Tibial artery (tissue), 4 donors: ENCODE data around the gene GPATCH8.

ENCODE experiments used
- DNase-seq, 2 donors: peaks; one replicate each; pipeline ENCODE4 v3.0.0-alpha.2; 2019
- H3K27ac ChIP-seq, 2 donors: fragments of 200-600 bp; sonication (generic) in 1 of 2; 1 replicate in 1 of 2; 2 replicates in 1 of 2; pipeline ENCODE4 v1.5.1; 2018 to 2019; ENCODE audit warnings: mild to moderate bottlenecking in 1 of 2
- H3K27me3 ChIP-seq, 2 donors: fragments of 200-600 bp; sonication (generic) in 1 of 2; one replicate each; pipeline versions ENCODE4 v1.5.1 to v1.6.0; 2016 to 2019
- H3K36me3 ChIP-seq, 3 donors: fragments of 200-600 bp; sonication (generic) in 2 of 3; one replicate each; pipeline ENCODE4 v1.5.1; 2016 to 2019; ENCODE audit warnings: mild to moderate bottlenecking in 2 of 3
- H3K4me1 ChIP-seq, 4 donors: fragments of 200-600 bp; sonication (generic) in 2 of 4; 1 replicate in 3 of 4; 2 replicates in 1 of 4; pipeline ENCODE4 v1.5.1; 2016 to 2019
- H3K4me3 ChIP-seq, 2 donors: fragments of 200-600 bp; sonication (generic) in 1 of 2; 1 replicate in 1 of 2; 2 replicates in 1 of 2; pipeline ENCODE4 v1.5.1; 2018 to 2019; ENCODE audit warnings: mild to moderate bottlenecking in 2 of 2
- H3K9me3 ChIP-seq, 3 donors: fragments of 200-600 bp; sonication (generic) in 1 of 3; one replicate each; pipeline ENCODE4 v1.5.1; 2016 to 2019
- intact Hi-C: fragments of 100-400 bp; cut with DNase I; formaldehyde crosslinking; loops from one replicate; pipeline ENCODE4 v1.15.0; 2023; ENCODE audit warnings: low total_unique reads
- TF ChIP-seq, protein P1 (sequence below), 2 experiments: fragments of 200-600 bp in 1 of 2; fragments of 450-650 bp in 1 of 2; IDR thresholded peaks; one replicate each; pipeline ENCODE4 v1.5.1; 2017 to 2019; ENCODE audit warnings: antibody characterized with exemption in 2 of 2, mild to moderate bottlenecking in 1 of 2, moderate library complexity in 1 of 2

The GPATCH8 gene

DNA sequence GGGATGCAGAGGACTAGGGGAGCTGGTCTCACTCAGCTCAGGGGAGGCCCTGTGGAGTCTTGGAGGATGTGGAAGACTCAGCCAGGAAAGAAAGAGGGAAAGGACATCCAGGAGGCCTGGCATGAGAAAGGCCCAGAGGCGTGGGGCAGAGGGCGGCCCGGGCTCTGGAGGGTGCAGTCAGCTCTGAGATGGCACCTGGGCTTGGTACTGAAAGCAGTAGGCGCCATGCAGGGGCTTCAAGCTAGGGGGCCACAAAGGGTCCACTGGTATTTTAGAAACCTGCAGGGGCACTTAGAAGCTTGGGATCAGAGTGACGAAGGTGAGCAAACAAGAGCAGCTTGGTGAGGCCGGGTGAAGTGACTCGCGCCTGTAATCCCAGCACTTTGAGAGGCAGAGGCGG lies 145.1 kb downstream of the GPATCH8 start:
- H3K36me3 ChIP-seq = peaks cover 0 to 3% (median 2%) of the 10 kb centered on the region in 3 donors
- no peak overlapping the region for H3K27ac ChIP-seq
- peaks cover 0 to 25% of the 10 kb centered on the region in 2 donors for H3K27me3 ChIP-seq
- intact Hi-C loops = no loop called here
- no peak for DNase-seq
- no peaks in the 10 kb centered on the region for H3K9me3 ChIP-seq
- peaks cover 0 to 12% (median 11%) of the 10 kb centered on the region in 4 donors for H3K4me1 ChIP-seq
- TF ChIP-seq, protein P1, sequence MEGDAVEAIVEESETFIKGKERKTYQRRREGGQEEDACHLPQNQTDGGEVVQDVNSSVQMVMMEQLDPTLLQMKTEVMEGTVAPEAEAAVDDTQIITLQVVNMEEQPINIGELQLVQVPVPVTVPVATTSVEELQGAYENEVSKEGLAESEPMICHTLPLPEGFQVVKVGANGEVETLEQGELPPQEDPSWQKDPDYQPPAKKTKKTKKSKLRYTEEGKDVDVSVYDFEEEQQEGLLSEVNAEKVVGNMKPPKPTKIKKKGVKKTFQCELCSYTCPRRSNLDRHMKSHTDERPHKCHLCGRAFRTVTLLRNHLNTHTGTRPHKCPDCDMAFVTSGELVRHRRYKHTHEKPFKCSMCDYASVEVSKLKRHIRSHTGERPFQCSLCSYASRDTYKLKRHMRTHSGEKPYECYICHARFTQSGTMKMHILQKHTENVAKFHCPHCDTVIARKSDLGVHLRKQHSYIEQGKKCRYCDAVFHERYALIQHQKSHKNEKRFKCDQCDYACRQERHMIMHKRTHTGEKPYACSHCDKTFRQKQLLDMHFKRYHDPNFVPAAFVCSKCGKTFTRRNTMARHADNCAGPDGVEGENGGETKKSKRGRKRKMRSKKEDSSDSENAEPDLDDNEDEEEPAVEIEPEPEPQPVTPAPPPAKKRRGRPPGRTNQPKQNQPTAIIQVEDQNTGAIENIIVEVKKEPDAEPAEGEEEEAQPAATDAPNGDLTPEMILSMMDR (IDR thresholded peaks at IDR 0.05) = no peak
- H3K4me3 ChIP-seq = no peak overlapping the region

DNA sequence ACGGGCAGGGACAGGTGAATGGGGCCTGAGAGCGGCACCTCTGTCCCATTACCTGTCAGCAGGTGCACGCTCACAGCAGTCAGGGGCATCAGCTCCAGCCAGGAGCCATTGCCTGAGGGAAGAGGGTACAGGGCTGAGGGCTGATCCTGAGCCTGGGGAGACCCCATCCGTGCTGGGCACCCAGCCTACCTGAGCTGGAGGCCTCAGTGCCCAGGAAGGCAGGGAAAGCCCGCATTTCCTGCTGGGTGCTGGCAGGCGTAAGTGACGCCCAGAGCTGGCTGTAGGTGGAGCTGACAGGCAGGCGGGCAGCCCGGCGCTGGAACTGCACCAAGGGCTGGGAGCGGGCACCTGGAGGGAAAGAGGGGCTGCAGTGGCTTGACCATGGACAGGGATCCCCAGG lies 147.0 kb downstream of the GPATCH8 start:
- H3K4me1 ChIP-seq = peaks cover 0 to 5% (median 4%) of the 10 kb centered on the region in 4 donors

DNA sequence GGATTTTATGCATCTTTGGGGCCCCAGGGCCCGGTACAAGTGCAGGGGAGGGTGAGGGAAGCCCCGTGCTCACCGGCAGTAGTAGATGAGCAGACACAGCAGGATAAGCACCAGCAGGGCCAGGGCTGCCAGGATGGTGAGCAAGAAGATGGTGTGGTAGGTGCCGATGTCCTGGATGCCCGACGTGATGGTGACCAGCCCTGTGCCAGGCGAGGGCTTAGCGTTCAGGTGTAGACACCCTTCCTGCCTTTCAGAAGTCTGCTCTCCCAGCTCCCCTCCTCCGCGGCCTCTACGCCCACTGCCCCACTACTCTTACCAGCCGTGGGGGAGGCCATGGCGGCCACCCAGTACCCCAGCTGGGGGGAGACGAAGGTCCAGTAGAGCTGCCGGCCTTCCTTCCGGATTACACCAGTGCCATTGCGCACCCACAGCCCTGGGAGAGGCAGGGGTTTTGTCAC lies 147.5 kb downstream of the GPATCH8 start:
- DNase-seq = no peak
- Histone ChIP-seq H3K4me1 (peaks cover 0 to 5% (median 4%) of the 10 kb centered on the region in 4 donors), H3K27me3 (peaks cover 0 to 4% of the 10 kb centered on the region in 2 donors), H3K9me3 (no peaks in the 10 kb centered on the region), H3K4me3 (no peak overlapping the region), H3K36me3 (peaks cover 15 to 27% (median 25%) of the 10 kb centered on the region in 3 donors), H3K27ac (no peak overlapping the region)
- TF ChIP-seq, protein P1 (IDR thresholded peaks at IDR 0.05) = no peak
- intact Hi-C loops = no loop called here

More for the DNA sequence above, 147.0 kb downstream of the GPATCH8 start:
- no peak for DNase-seq
- Histone ChIP-seq H3K27me3 (peaks cover 0 to 8% of the 10 kb centered on the region in 2 donors), H3K36me3 (peaks cover 9 to 22% (median 20%) of the 10 kb centered on the region in 3 donors), H3K4me3 (no peak overlapping the region), H3K27ac (no peak overlapping the region), H3K9me3 (no peaks in the 10 kb centered on the region)
- TF ChIP-seq, protein P1 (IDR thresholded peaks at IDR 0.05) = no peak
- intact Hi-C loops = no loop called here

DNA sequence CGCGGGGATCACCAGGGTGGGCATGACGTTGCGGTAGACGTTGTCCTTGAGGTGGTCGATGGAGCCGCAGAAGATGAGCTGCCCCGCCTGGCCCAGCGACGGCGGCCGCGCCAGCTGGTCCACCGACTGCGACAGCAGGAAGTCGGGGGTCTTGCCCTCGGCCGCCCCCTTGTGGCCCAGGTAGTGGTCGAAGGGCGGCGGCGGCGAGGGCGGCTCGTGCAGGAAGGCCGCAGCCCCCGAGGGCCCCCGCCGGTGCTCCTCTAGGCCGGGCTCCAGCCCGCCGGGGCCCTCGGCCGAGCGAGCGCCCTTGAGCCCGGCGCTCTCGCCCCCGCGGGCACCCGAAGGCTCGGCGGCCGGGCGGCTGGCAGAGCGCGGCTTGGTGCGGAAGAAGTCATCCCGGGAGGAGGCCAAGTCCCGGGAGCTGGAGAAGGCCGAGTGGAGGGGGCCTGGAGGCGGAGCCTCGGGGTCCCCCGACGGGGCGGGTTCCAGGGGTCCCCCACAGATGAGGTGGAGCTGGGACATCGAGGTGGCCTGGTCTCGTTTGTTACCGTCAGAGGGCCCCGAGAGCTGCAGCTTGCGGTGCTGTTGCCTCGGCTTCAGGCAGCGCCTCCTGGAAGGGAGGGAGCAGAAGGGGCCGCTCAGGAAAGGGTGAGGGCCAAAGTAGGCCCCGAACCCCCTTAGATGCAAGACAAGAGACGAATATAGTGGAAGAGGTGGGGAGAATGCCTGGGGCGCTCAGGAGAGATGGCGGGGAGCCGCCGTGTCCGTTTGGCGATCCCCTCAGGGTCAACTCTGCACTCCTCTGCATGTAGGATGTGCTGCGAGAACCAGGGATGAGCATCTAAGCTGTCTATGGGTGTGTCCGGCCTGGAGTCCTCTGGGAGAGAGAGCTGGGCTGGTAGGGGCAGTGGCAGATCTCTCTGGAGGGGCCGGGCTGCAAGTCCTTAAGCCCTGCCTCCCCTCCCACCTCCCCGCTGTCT lies 148.3 kb downstream of the GPATCH8 start:
- H3K27ac ChIP-seq = no peak overlapping the region
- H3K4me1 ChIP-seq = peaks cover 0 to 5% (median 4%) of the 10 kb centered on the region in 4 donors
- TF ChIP-seq, protein P1 (IDR thresholded peaks at IDR 0.05) = peak in 1 of 2 experiments; percentile 18
- no peak for DNase-seq
- peaks cover 0 to 3% of the 10 kb centered on the region in 2 donors for H3K27me3 ChIP-seq
- H3K4me3 ChIP-seq = no peak overlapping the region
- peaks cover 21 to 35% (median 33%) of the 10 kb centered on the region in 3 donors for H3K36me3 ChIP-seq
- intact Hi-C loops = no loop called here
- H3K9me3 ChIP-seq = no peaks in the 10 kb centered on the region

DNA sequence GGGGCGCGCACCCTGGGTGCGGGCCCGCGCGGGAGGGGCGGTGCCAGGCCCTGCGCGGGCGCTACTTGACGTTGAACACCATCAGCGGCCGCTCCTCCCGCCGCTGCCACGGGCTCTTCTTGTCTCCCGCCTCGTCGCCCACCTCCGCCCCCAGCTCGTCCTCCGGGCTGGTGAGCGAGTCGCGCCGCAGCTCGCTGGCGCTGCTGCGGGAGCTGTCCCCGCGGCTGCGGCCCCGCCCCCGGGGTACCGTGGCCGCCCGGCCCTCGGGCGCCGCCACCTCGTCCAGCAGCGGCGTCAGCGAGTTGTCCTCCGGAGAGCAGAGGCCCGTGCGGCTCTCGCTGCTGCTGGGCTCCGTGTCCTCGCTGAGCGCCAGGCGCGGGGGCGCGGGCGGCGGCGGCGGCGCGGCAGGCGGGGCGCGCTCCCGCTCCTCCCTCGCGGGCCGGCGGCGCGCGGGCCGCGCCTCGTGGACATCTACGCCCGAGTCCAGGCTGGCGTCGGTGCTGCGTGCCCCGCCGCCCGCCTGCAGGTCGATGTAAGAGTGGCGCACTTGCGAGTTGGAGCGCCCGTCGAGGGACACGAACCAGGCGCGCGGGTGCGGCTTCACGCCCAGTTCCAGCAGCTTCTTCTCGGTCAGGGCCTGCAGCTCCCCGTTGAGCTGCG lies 149.4 kb downstream of the GPATCH8 start:
- no peak for DNase-seq
- H3K9me3 ChIP-seq = no peaks in the 10 kb centered on the region
- TF ChIP-seq, protein P1 (IDR thresholded peaks at IDR 0.05) = no peak
- H3K36me3 ChIP-seq = peaks cover 21 to 46% (median 39%) of the 10 kb centered on the region in 3 donors
- peaks cover 0 to 5% (median 4%) of the 10 kb centered on the region in 4 donors for H3K4me1 ChIP-seq
- intact Hi-C loops = no loop called here
- H3K4me3 ChIP-seq = peak overlapping the region; percentile 37 to 50
- H3K27me3 ChIP-seq = peaks cover 0 to 3% of the 10 kb centered on the region in 2 donors
- no peak overlapping the region for H3K27ac ChIP-seq
